GM23248 (cell line): ENCODE data around the gene TEX29. TPM values are rescaled to one million over a fixed set of nuclear protein-coding genes. Genes with fewer than 3 reads are reported as not detected.

Experiments
- DNase-seq: peaks from one replicate; pipeline ENCODE4 v3.0.0-alpha.2; 2015
- H2AFZ ChIP-seq: fragments of 200-600 bp; sonication (generic); 2 replicates; pipeline ENCODE4 v1.6.1; 2016; ENCODE audit warnings: antibody characterized with exemption
- H3F3A ChIP-seq: fragments of 200-600 bp; sonication (generic); 2 replicates; pipeline ENCODE4 v1.6.1; 2016; ENCODE audit warnings: mild to moderate bottlenecking, antibody characterized with exemption, mixed run types; ENCODE audit not compliant: insufficient read depth
- H3K27ac ChIP-seq: fragments of 200-600 bp; sonication (generic); 2 replicates; pipeline ENCODE4 v1.5.1; 2016; ENCODE audit warnings: mild to moderate bottlenecking
- H3K27me3 ChIP-seq: fragments of 200-600 bp; sonication (generic); replicated peaks from 2 replicates; pipeline ENCODE4 v1.6.1; 2016; ENCODE audit warnings: mild to moderate bottlenecking; ENCODE audit not compliant: insufficient read depth
- H3K36me3 ChIP-seq: fragments of 200-600 bp; sonication (generic); 2 replicates; pipeline ENCODE4 v1.6.1; 2016; ENCODE audit warnings: low read depth, mild to moderate bottlenecking
- H3K4me1 ChIP-seq: fragments of 200-600 bp; sonication (generic); 2 replicates; pipeline ENCODE4 v1.6.1; 2016; ENCODE audit warnings: mild to moderate bottlenecking; ENCODE audit not compliant: insufficient read depth
- H3K4me2 ChIP-seq: fragments of 200-600 bp; sonication (generic); one replicate; pipeline ENCODE4 v1.6.1; 2016; ENCODE audit warnings: mild to moderate bottlenecking; ENCODE audit not compliant: unreplicated experiment
- H3K4me3 ChIP-seq: fragments of 200-600 bp; sonication (generic); 2 replicates; pipeline ENCODE4 v1.5.1; 2016; ENCODE audit warnings: mild to moderate bottlenecking
- H3K79me2 ChIP-seq: fragments of 200-600 bp; sonication (generic); 2 replicates; pipeline ENCODE4 v1.6.1; 2016; ENCODE audit warnings: mild to moderate bottlenecking; ENCODE audit not compliant: insufficient read depth
- H3K9ac ChIP-seq: fragments of 200-600 bp; sonication (generic); 2 replicates; pipeline ENCODE4 v1.6.1; 2016; ENCODE audit warnings: mild to moderate bottlenecking
- H3K9me2 ChIP-seq: fragments of 200-600 bp; sonication (generic); 2 replicates; pipeline ENCODE4 v1.6.1; 2016; ENCODE audit warnings: mixed run types, mild to moderate bottlenecking, moderate library complexity; ENCODE audit not compliant: insufficient read depth
- H3K9me3 ChIP-seq: fragments of 200-600 bp; sonication (generic); one replicate; pipeline ENCODE4 v1.6.1; 2017; ENCODE audit warnings: low read depth
- H4K20me1 ChIP-seq: fragments of 200-600 bp; sonication (generic); 2 replicates; pipeline ENCODE4 v1.6.0; 2016; ENCODE audit not compliant: insufficient read depth
- EZH2 ChIP-seq: fragments of 200-600 bp; sonication (generic); IDR thresholded peaks from 2 replicates; pipeline ENCODE4 v1.6.1; 2018; ENCODE audit warnings: antibody characterized with exemption, mild to moderate bottlenecking; ENCODE audit not compliant: insufficient read depth, poor library complexity, severe bottlenecking
- EZH2phosphoT487 ChIP-seq: fragments of 200-600 bp; sonication (generic); IDR thresholded peaks from 2 replicates; pipeline ENCODE4 v1.6.1; 2018; ENCODE audit warnings: antibody characterized with exemption, moderate library complexity, mild to moderate bottlenecking, low read depth; ENCODE audit not compliant: insufficient read depth
- WGBS, 2 experiments: methylation state at CpG; one replicate each; pipeline ENCODE4 v1.1.6; 2015 to 2017; ENCODE audit warnings: low lambda C conversion rate in 2 of 2, low coverage in 1 of 2; ENCODE audit errors: missing lambda C conversion rate in 2 of 2; 5-methylcytosine and 5-hydroxymethylcytosine counted together
- in situ Hi-C: fragments of 300-500 bp; cut with MboI; formaldehyde crosslinking; loops from 2 replicates; pipeline ENCODE4 v1.15.0; 2020
- polyA plus RNA-seq: library from polyadenylated mRNA; unstranded; fragments of >200 nt; fragmentation: Nextera tagmentation; extraction: Ambion mirVana; gene quantifications from 2 replicates; pipeline ENCODE4 v1.2.1, GENCODE V29; 2016
- total RNA-seq: library from RNA; depleted of rRNA; stranded (reverse); fragments of >200 nt; shearing (Covaris generic); gene quantifications from 2 replicates; pipeline ENCODE4 v1.2.3, GENCODE V29; 2014

Gene TEX29
- total and polyA plus RNA-seq, 2 experiments from 2014 or later = 0.75 TPM; not detected in 1

GRCh38 chr13:111302045-111302726, 18.3 kb upstream of the TEX29 start:
- H3K36me3 ChIP-seq = peaks cover 33% of the 10 kb centered on the region
- no peaks in the 10 kb centered on the region for H3K9me2 ChIP-seq
- DNase-seq = no peak
- H2AFZ ChIP-seq = no peak overlapping the region
- H3F3A ChIP-seq = no peaks in the 10 kb centered on the region
- H3K27ac ChIP-seq = no peak overlapping the region
- H3K79me2 ChIP-seq = no peaks in the 10 kb centered on the region
- in situ Hi-C loops = no loop called here
- no peaks in the 10 kb centered on the region for H4K20me1 ChIP-seq
- TF ChIP-seq EZH2phosphoT487 (no peak), EZH2 (no peak)
- H3K4me3 ChIP-seq = no peak overlapping the region
- no peaks in the 10 kb centered on the region for H3K4me1 ChIP-seq
- H3K9ac ChIP-seq = no peak overlapping the region
- H3K9me3 ChIP-seq = no peaks in the 10 kb centered on the region
- no peak overlapping the region for H3K4me2 ChIP-seq
- H3K27me3 ChIP-seq = no peaks in the 10 kb centered on the region
- WGBS, 2 experiments = 93 to 95% methylated on average over 22 of the region's 22 CpGs

- no peak for DNase-seq
- Histone ChIP-seq H3K36me3 (peaks cover 32% of the 10 kb centered on the region), H3K27ac (no peak overlapping the region), H4K20me1 (no peaks in the 10 kb centered on the region), H3K4me1 (no peaks in the 10 kb centered on the region), H3K9ac (no peak overlapping the region), H3K9me3 (no peaks in the 10 kb centered on the region), H2AFZ (no peak overlapping the region), H3K27me3 (no peaks in the 10 kb centered on the region), H3F3A (no peaks in the 10 kb centered on the region), H3K4me3 (no peak overlapping the region), H3K4me2 (no peak overlapping the region), H3K79me2 (no peaks in the 10 kb centered on the region), H3K9me2 (no peaks in the 10 kb centered on the region)
- no peak for TF ChIP-seq EZH2phosphoT487
- no peak for TF ChIP-seq EZH2
- in situ Hi-C loops = no loop called here
- WGBS, 2 experiments = 94 to 95% methylated on average over 11 of the region's 11 CpGs
These were observed 16.9 kb upstream of the TEX29 start for GRCh38 chr13:111303559-111303958.

- 0 out of 2 replicates have a peak, but pooled peaks cover 2% of the 10 kb centered on the region for H3K79me2 ChIP-seq
- H3K4me1 ChIP-seq = no peaks in the 10 kb centered on the region
- 85 to 88% methylated on average over 15 of the region's 15 CpGs for WGBS, 2 experiments
- no peaks in the 10 kb centered on the region for H3K9me2 ChIP-seq
- TF ChIP-seq EZH2phosphoT487 (no peak), EZH2 (no peak)
- no peaks in the 10 kb centered on the region for H3K9me3 ChIP-seq
- H3K4me2 ChIP-seq = no peak overlapping the region
- no peak overlapping the region for H3K4me3 ChIP-seq
- H3K27me3 ChIP-seq = no peaks in the 10 kb centered on the region
- in situ Hi-C loops = no loop called here
- H3K9ac ChIP-seq = no peak overlapping the region
- no peak overlapping the region for H3K27ac ChIP-seq
- H4K20me1 ChIP-seq = no peaks in the 10 kb centered on the region
- H3K36me3 ChIP-seq = peaks cover 32% of the 10 kb centered on the region
- no peaks in the 10 kb centered on the region for H3F3A ChIP-seq
- H2AFZ ChIP-seq = no peak overlapping the region
- no peak for DNase-seq
These were observed 16.3 kb upstream of the TEX29 start for GRCh38 chr13:111304041-111304544.

- Histone ChIP-seq H3K4me3 (no peak overlapping the region), H3K9me3 (no peaks in the 10 kb centered on the region), H3K36me3 (peaks cover 32% of the 10 kb centered on the region), H4K20me1 (no peaks in the 10 kb centered on the region), H3K79me2 (0 out of 2 replicates have a peak, but pooled peaks cover 9% of the 10 kb centered on the region), H3K9me2 (no peaks in the 10 kb centered on the region), H3K27me3 (no peaks in the 10 kb centered on the region), H3K4me2 (no peak overlapping the region), H3K4me1 (no peaks in the 10 kb centered on the region), H3K27ac (no peak overlapping the region), H2AFZ (no peak overlapping the region), H3F3A (no peaks in the 10 kb centered on the region), H3K9ac (no peak overlapping the region)
- TF ChIP-seq EZH2 (no peak), EZH2phosphoT487 (no peak)
- in situ Hi-C loops = no loop called here
- no peak for DNase-seq
- WGBS, 2 experiments = 93 to 94% methylated on average over 20 of the region's 20 CpGs
These were observed 15.7 kb upstream of the TEX29 start for GRCh38 chr13:111304603-111305289.
